AG09309 (cell line): ENCODE data around the gene KLHL5.

ENCODE experiments used
- DNase-seq: peaks from one replicate; pipeline ENCODE4 v3.0.0-alpha.2; 2010; ENCODE audit warnings: low read depth
- H3K4me3 ChIP-seq: 2 replicates; pipeline ENCODE4 v1.5.1; 2011; ENCODE audit warnings: mild to moderate bottlenecking, low read depth, low read length, moderate library complexity; ENCODE audit not compliant: control insufficient read depth
- CTCF ChIP-seq: IDR thresholded peaks from 2 replicates; pipeline ENCODE4 v1.5.1; 2011; ENCODE audit warnings: mild to moderate bottlenecking, low read depth, low read length, inconsistent platforms; ENCODE audit not compliant: insufficient read depth, control insufficient read depth; ENCODE audit errors: missing control alignments

KLHL5 gene, protein sequence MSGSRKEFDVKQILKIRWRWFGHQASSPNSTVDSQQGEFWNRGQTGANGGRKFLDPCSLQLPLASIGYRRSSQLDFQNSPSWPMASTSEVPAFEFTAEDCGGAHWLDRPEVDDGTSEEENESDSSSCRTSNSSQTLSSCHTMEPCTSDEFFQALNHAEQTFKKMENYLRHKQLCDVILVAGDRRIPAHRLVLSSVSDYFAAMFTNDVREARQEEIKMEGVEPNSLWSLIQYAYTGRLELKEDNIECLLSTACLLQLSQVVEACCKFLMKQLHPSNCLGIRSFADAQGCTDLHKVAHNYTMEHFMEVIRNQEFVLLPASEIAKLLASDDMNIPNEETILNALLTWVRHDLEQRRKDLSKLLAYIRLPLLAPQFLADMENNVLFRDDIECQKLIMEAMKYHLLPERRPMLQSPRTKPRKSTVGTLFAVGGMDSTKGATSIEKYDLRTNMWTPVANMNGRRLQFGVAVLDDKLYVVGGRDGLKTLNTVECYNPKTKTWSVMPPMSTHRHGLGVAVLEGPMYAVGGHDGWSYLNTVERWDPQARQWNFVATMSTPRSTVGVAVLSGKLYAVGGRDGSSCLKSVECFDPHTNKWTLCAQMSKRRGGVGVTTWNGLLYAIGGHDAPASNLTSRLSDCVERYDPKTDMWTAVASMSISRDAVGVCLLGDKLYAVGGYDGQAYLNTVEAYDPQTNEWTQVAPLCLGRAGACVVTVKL

DNA sequence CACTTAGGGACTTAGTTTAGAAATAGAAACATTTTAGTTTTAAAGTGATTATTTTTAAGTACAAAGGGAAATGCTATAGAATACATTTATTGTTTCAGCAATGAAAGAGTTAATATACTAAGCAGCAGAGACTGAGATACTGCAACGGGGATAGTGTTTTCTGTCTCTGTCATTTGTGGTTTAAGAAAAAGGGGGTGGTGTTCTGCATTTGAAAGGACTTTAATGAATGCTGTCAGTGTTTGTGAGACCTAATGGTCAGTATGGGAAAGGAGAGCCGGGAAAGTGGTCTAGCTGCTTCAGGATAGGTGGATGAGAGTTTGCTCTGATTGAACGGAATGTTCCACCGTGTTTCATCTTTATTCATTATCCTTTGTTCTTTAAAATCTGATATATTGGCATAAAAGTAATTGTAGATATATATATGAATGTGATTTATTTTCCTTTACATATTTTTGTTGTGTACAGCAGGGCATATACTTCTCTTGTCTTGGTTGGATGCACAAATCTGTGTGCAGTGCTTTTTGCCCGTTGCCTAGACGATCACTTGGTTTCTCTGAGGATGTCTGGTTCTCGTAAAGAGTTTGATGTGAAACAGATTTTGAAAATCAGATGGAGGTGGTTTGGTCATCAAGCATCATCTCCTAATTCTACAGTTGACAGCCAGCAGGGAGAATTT lies at the start of gene KLHL5:
Gene KLHL5, plus strand, starts transcription at position 139 of the 676 bp plus-strand sequence. Its CDS starts 421 bp downstream, at position 560.
- no peak within 1 kb of the TSS for H3K4me3 ChIP-seq
- no peak for TF ChIP-seq CTCF
- no peak for DNase-seq

GRCh38 chr4:39014028-39014427 lies 48.0 kb upstream of the KLHL5 start:
- no peak for DNase-seq
- no peak for TF ChIP-seq CTCF
- H3K4me3 ChIP-seq = no peak overlapping the region

- no peak for TF ChIP-seq CTCF
- DNase-seq = no peak
- no peak overlapping the region for H3K4me3 ChIP-seq
These were observed 41.9 kb upstream of the KLHL5 start for GRCh38 chr4:39020130-39020529.

DNA sequence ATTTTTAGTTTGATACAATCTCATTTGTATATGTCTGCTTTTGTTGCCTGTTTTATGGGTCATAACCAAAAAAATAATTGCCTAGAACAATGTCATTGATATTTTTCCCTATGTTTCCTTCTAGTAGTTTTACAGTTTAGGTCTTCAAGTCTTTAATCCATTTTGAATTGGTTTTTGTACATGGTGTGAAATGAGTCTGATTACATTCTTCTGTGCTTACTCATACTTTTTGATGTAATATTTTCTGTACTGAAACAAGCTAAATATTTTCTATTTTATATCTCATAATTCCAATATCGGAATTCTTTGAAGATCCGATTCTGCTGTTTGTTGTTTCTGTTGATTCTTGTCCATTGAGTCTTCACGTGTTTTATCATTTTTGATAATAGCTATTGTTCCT lies 40.4 kb upstream of the KLHL5 start:
- no peak for TF ChIP-seq CTCF
- H3K4me3 ChIP-seq = no peak overlapping the region
- no peak for DNase-seq

- no peak for TF ChIP-seq CTCF
- H3K4me3 ChIP-seq = no peak overlapping the region
- DNase-seq = no peak
These were observed 39.8 kb upstream of the KLHL5 start for GRCh38 chr4:39022241-39022640.

DNA sequence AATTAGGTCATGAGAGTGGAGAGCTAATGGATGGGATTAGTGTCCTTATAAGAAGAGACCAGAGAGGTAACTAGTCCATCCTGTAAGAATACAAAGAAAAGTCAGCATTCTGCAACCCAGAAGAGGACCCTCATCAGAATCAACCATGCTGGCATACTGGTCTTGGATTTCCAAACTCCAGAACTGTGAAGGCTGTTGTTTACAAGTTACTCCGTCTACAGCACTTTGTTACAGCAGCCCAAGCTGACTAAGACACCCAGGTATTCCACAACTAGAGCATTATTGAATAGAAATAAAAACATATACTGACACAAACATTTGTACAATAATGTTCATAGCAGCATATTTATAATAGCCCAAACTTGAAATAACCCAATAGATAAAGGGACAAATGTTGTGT lies 39.0 kb upstream of the KLHL5 start:
- no peak for DNase-seq
- no peak overlapping the region for H3K4me3 ChIP-seq
- no peak for TF ChIP-seq CTCF
